Vagina (tissue), 2 donors: ENCODE results near the gene IRF9. TPM values are rescaled to one million over a fixed set of nuclear protein-coding genes. Genes with fewer than 3 reads are reported as not detected.
A peak's percentile ranks its signal among the peaks of the same experiment; 100 is the strongest.

Experiments
- DNase-seq, 2 donors: peaks; one replicate each; pipeline ENCODE4 v3.0.0-alpha.2; 2017; ENCODE audit errors: extremely low spot score in 2 of 2
- H3K27ac ChIP-seq: fragments of 200-600 bp; sonication (generic); one replicate; pipeline ENCODE4 v1.5.1; 2019
- H3K27me3 ChIP-seq: fragments of 200-600 bp; sonication (generic); one replicate; pipeline ENCODE4 v1.5.1; 2019
- H3K36me3 ChIP-seq, 2 donors: fragments of 200-600 bp; sonication (generic); one replicate each; pipeline ENCODE4 v1.5.1; 2017 to 2019
- H3K4me1 ChIP-seq: fragments of 200-600 bp; sonication (generic); one replicate; pipeline ENCODE4 v1.5.1; 2019
- H3K4me3 ChIP-seq, 2 donors: fragments of 200-600 bp; sonication (generic); 1 replicate in 1 of 2; 2 replicates in 1 of 2; pipeline ENCODE4 v1.5.1; 2016 to 2019
- H3K9me3 ChIP-seq: fragments of 200-600 bp; sonication (generic); one replicate; pipeline ENCODE4 v1.5.1; 2019
- CTCF ChIP-seq, 3 experiments: fragments of 450-650 bp in 2 of 3; fragments of 200-600 bp in 1 of 3; sonication (generic) in 1 of 3; IDR thresholded peaks; one replicate each; pipeline ENCODE4 v1.5.1; 2017 to 2019; ENCODE audit warnings: antibody characterized with exemption in 3 of 3, mild to moderate bottlenecking in 2 of 3, moderate library complexity in 2 of 3
- POLR2A ChIP-seq, 2 donors: fragments of 450-650 bp; IDR thresholded peaks; one replicate each; pipeline ENCODE4 v1.6.1; 2017; ENCODE audit warnings: antibody characterized with exemption in 2 of 2, mild to moderate bottlenecking in 2 of 2, moderate library complexity in 2 of 2
- POLR2AphosphoS5 ChIP-seq, 2 donors: sonication (generic); formaldehyde crosslinking; IDR thresholded peaks; one replicate each; pipeline ENCODE4 v1.9.0; 2017; ENCODE audit warnings: antibody characterized with exemption in 2 of 2, mild to moderate bottlenecking in 2 of 2, low read depth in 1 of 2; ENCODE audit not compliant: insufficient read depth in 1 of 2
- intact Hi-C: fragments of 100-400 bp; cut with DNase I; formaldehyde crosslinking; loops from one replicate; pipeline ENCODE4 v1.15.1; 2023
- total RNA-seq: library from RNA; depleted of rRNA; stranded (reverse); fragments of >200 nt; gene quantifications from one replicate; pipeline ENCODE4 v1.2.3, GENCODE V29; 2016

Gene IRF9
- total RNA-seq, 1 donor from 2014 or later, result 55.0 TPM

- Histone ChIP-seq H3K9me3 (no peaks in the 10 kb centered on the region), H3K27me3 (no peaks in the 10 kb centered on the region), H3K36me3 (peaks cover 0 to 29% of the 10 kb centered on the region in 2 donors), H3K27ac (peak overlapping the region; percentile 86), H3K4me3 (no peak overlapping the region), H3K4me1 (peaks cover 14% of the 10 kb centered on the region)
- intact Hi-C loops, result no loop called here
- peak in 1 of 2 donors; percentile 52 for TF ChIP-seq POLR2AphosphoS5 (IDR thresholded peaks at IDR 0.05; ENCODE audit: insufficient read depth in 1 of 2, low read depth in 1 of 2)
- TF ChIP-seq POLR2A (IDR thresholded peaks at IDR 0.05), result no peak
- DNase-seq, result no peak
Observed at GRCh38 chr14:24179961-24180796, 19.1 kb downstream of the IRF9 start.

DNA sequence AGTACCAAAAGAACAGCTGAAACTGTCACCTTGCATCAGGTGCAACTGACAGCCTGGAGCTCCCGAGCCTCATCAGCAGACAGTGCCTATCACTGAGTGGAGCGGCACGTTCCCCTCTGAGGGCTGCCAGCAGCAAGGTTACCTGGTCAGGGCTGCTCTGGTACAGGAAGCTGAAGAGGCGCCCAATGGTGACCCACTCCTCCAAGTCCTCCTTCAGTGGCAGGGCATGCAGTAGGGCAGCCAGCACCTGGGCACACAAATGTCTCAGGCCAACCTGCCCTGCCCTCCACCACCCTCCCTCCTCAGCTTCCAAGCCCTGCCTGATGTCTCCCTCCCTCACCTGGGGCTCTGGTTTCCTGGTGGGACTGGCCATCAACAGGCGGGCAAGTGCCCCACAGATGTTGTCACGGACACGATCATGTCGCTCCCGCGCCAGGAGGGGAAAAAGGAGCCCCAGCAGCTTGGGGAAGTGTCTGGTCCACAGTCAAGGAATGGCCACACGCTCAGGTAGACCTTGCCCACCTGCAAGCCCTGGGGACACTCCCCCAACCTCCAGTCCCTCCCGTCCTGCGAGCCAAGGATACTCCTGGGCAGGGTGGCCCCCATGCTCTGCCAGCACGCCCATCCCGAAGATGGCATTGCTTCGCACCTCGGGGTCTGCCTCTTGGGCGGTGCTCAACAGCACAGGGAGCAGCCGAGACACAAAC lies 20.5 kb downstream of the IRF9 start:
- H3K36me3 ChIP-seq, result peaks cover 0 to 40% of the 10 kb centered on the region in 2 donors

DNA sequence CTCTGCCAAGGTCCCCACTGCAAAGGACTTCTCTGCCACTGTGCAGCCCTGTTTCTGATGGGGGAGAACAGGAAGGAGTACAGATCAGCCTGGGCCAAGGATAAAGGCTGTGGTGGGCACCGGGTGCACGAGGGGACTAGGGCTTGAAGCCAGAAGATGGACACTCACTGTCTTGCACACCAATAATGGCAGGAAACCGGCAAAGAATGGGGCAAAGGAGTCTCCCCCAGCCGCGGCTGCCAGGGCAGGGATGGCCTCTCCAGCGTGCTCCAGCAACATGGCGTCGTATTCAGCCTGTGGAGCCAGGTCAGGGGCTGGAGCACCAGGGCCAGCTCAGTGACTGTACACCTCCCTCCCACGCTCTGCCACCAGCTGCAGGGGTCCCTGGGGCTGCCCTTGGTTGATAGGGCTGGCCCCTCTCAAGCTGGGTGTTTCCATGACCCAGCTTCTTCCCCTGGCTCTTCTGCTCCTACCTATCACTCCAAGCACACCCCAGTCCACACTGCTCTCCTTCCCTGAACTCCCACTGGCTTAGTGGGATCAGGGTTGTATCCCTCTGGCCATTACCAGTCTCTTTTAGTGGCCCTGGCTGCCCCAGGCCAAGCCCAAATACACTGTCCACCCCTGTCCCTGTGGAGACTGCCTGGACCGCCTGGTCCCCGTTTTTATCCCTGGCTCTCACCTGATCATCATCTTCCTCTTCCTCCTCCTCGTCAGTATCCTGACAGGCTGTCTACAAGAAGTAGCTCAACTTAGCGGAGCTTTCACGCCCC lies 21.2 kb downstream of the IRF9 start:
- no peak for TF ChIP-seq CTCF (IDR thresholded peaks at IDR 0.05)
- no peak for TF ChIP-seq POLR2AphosphoS5 (IDR thresholded peaks at IDR 0.05; ENCODE audit: insufficient read depth in 1 of 2, low read depth in 1 of 2)
- TF ChIP-seq POLR2A (IDR thresholded peaks at IDR 0.05), result no peak
- peaks cover 16% of the 10 kb centered on the region for H3K4me1 ChIP-seq
- intact Hi-C loops, result no loop called here
- no peaks in the 10 kb centered on the region for H3K27me3 ChIP-seq
- H3K27ac ChIP-seq, result no peak overlapping the region
- DNase-seq, result no peak
- H3K36me3 ChIP-seq, result peaks cover 0 to 40% of the 10 kb centered on the region in 2 donors
- H3K4me3 ChIP-seq, result no peak overlapping the region
- no peaks in the 10 kb centered on the region for H3K9me3 ChIP-seq

More for the DNA sequence above, 20.5 kb downstream of the IRF9 start:
- TF ChIP-seq POLR2A (IDR thresholded peaks at IDR 0.05) (no peak), CTCF (IDR thresholded peaks at IDR 0.05) (no peak), POLR2AphosphoS5 (IDR thresholded peaks at IDR 0.05; ENCODE audit: insufficient read depth in 1 of 2, low read depth in 1 of 2) (no peak)
- H3K4me3 ChIP-seq, result no peak overlapping the region
- no peaks in the 10 kb centered on the region for H3K27me3 ChIP-seq
- no peaks in the 10 kb centered on the region for H3K9me3 ChIP-seq
- H3K27ac ChIP-seq, result no peak overlapping the region
- no peak for DNase-seq
- H3K4me1 ChIP-seq, result peaks cover 14% of the 10 kb centered on the region
- intact Hi-C loops, result no loop called here

- H3K27ac ChIP-seq, result no peak overlapping the region
- intact Hi-C loops, result no loop called here
- H3K4me3 ChIP-seq, result no peak overlapping the region
- TF ChIP-seq CTCF (IDR thresholded peaks at IDR 0.05) (no peak), POLR2A (IDR thresholded peaks at IDR 0.05) (no peak), POLR2AphosphoS5 (IDR thresholded peaks at IDR 0.05; ENCODE audit: insufficient read depth in 1 of 2, low read depth in 1 of 2) (no peak)
- peaks cover 0 to 40% of the 10 kb centered on the region in 2 donors for H3K36me3 ChIP-seq
- no peaks in the 10 kb centered on the region for H3K27me3 ChIP-seq
- H3K4me1 ChIP-seq, result peaks cover 24% of the 10 kb centered on the region
- H3K9me3 ChIP-seq, result no peaks in the 10 kb centered on the region
- no peak for DNase-seq
Observed at GRCh38 chr14:24183014-24183481, 22.0 kb downstream of the IRF9 start.
